Right lobe of liver (tissue), 6 donors: ENCODE results near the gene LCE1A. TPM values are rescaled to one million over a fixed set of nuclear protein-coding genes. Genes with fewer than 3 reads are reported as not detected.
A peak's percentile ranks its signal among the peaks of the same experiment; 100 is the strongest.

Experiments used
- ATAC-seq, 4 donors: fragments of 200-7000 bp; cut with Tn5 transposase; one replicate each; pipeline ENCODE4 v1.9.1; 2020; ENCODE audit warnings: mild to moderate bottlenecking in 4 of 4, moderate library complexity in 4 of 4
- DNase-seq, 3 donors: peaks; one replicate each; pipeline ENCODE4 v3.0.0-alpha.2; 2020
- H3K27ac ChIP-seq, 3 donors: fragments of 200-600 bp; one replicate each; pipeline ENCODE4 v1.8.0; 2022
- H3K27me3 ChIP-seq, 2 donors: fragments of 200-600 bp; one replicate each; pipeline ENCODE4 v1.8.0; 2022
- H3K36me3 ChIP-seq, 4 donors: fragments of 200-600 bp; sonication (generic) in 1 of 4; one replicate each; pipeline versions ENCODE4 v1.5.1 to v1.8.0; 2017 to 2022; ENCODE audit warnings: control low read depth in 1 of 4
- H3K4me1 ChIP-seq, 4 donors: fragments of 200-600 bp; sonication (generic) in 1 of 4; one replicate each; pipeline versions ENCODE4 v1.5.1 to v1.8.0; 2017 to 2022; ENCODE audit warnings: control low read depth in 1 of 4
- H3K4me3 ChIP-seq, 3 donors: fragments of 200-600 bp; one replicate each; pipeline ENCODE4 v1.8.0; 2022
- H3K9me3 ChIP-seq, 4 donors: fragments of 200-600 bp; sonication (generic) in 1 of 4; one replicate each; pipeline versions ENCODE4 v1.5.1 to v1.8.0; 2017 to 2022; ENCODE audit warnings: control low read depth in 1 of 4
- CTCF ChIP-seq, 4 donors: fragments of 200-600 bp in 3 of 4; fragments of 450-650 bp in 1 of 4; IDR thresholded peaks; one replicate each; pipeline versions ENCODE4 v1.5.1 to v1.8.0; 2016 to 2022; ENCODE audit warnings: antibody characterized with exemption in 4 of 4, mild to moderate bottlenecking in 2 of 4
- POLR2A ChIP-seq: fragments of 450-650 bp; IDR thresholded peaks from one replicate; pipeline ENCODE4 v1.6.1; 2017; ENCODE audit warnings: antibody characterized with exemption, mild to moderate bottlenecking
- WGBS: methylation state at CpG from one replicate; pipeline ENCODE4 v1.1.6; 2018; ENCODE audit warnings: low coverage, low lambda C conversion rate; ENCODE audit not compliant: insufficient coverage; ENCODE audit errors: missing lambda C conversion rate; 5-methylcytosine and 5-hydroxymethylcytosine counted together
- intact Hi-C, 2 donors: fragments of 100-400 bp; cut with DNase I; formaldehyde crosslinking; loops; one replicate each; pipeline versions ENCODE4 v1.11.2 to v1.14.1; 2022
- total RNA-seq, 6 experiments: library from RNA; depleted of rRNA in 2 of 6; stranded (reverse); fragments of >200 nt in 2 of 6; fragmentation: NEBNext Ultra II Directional in 3 of 6; extraction: Animal tissue kit (Norgen Biotek cat#: 25700) in 3 of 6; gene quantifications; one replicate each; pipeline versions ENCODE4 v1.1.0 to v1.2.4, GENCODE V29; 2016 to 2023
- donor health status: DM: no; HTN: yes; CAD: no.
- donor health status: DM: no; HTN: no; CAD: no.
- donor health status: DM: no; HTN: no; CAD: no.
- donor health status: DM: no; HTN: yes; CAD: no.
- donor health status: DM: no; HTN: yes; CAD: no.

Gene LCE1A
- total RNA-seq, 6 experiments from 2014 or later: not detected

DNA sequence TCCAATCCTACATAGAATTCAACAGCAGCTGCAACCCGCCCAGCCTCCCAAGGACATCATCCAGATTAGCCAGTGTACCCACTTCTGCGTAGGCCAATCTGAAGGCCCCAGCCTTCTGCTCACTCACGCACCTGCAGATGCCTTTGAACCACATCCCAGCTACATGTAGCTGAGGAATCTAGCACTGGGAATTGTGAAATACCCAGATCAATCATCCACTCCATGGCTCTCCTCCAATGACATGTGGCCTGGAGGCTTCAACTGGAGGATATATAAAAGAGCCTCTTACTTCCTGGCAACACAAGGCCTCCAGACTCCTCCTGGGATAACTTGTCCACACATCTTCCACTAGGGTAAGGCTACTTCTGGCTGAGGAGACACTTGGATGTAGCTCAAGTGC lies 15.3 kb downstream of the LCE1A start, which contains the start of gene LCE6A:
Gene LCE6A (plus strand): TSS at position 301 of the 400 bp plus-strand sequence. CDS start 665 bp downstream, outside the sequence.
- DNase-seq (no peak), ATAC-seq (peak in 1 of 4 donors; percentile 50)
- no peak within 1 kb of the TSS for H3K4me3 ChIP-seq
- no peak within 1 kb of the TSS for H3K27ac ChIP-seq
- 60% methylated on average over 1 of the region's 3 CpGs for WGBS
- no peaks in the 10 kb centered on the region for H3K36me3 ChIP-seq
- H3K9me3 ChIP-seq: no peaks in the 10 kb centered on the region
- intact Hi-C loops: no loop called here
- H3K27me3 ChIP-seq: no peaks in the 10 kb centered on the region
- TF ChIP-seq POLR2A (no peak), CTCF (IDR thresholded peaks at IDR 0.05) (no peak)
- H3K4me1 ChIP-seq: no peaks in the 10 kb centered on the region

GRCh38 chr1:152855661-152856060 lies 28.4 kb downstream of the LCE1A start:
- 0% methylated on average over 2 of the region's 2 CpGs for WGBS

DNA sequence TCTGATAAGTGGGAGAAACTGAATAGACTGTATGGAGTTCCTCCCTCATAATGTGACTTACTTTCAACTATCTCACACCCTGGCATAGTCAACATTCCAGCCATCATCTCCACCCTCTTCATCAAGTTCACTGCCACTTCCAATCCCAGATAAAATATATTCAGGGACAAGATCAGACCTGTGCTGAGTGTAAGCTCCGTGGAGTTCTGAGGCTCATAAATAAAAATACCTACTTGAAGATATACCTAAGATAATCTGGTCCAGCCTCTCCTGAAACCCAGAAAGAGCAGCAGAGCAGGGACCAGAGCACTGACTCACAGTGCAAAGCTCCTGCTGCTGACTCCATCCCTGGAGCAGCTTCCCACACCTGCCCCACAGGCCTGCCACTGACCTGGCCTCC lies 30.8 kb downstream of the LCE1A start:
- 70% methylated on average over 1 of the region's 1 CpG for WGBS
- no peak for DNase-seq
- intact Hi-C loops: no loop called here
- Histone ChIP-seq H3K27me3 (no peaks in the 10 kb centered on the region), H3K36me3 (no peaks in the 10 kb centered on the region), H3K27ac (no peak overlapping the region), H3K4me1 (no peaks in the 10 kb centered on the region), H3K9me3 (no peaks in the 10 kb centered on the region), H3K4me3 (no peak overlapping the region)
- TF ChIP-seq CTCF (IDR thresholded peaks at IDR 0.05) (no peak), POLR2A (no peak)
- ATAC-seq: no peak

More at GRCh38 chr1:152855661-152856060, 28.4 kb downstream of the LCE1A start:
- intact Hi-C loops: no loop called here
- H3K4me3 ChIP-seq: no peak overlapping the region
- TF ChIP-seq CTCF (IDR thresholded peaks at IDR 0.05) (no peak), POLR2A (no peak)
- ATAC-seq (no peak), DNase-seq (no peak)
- H3K27me3 ChIP-seq: no peaks in the 10 kb centered on the region
- H3K4me1 ChIP-seq: no peaks in the 10 kb centered on the region
- H3K9me3 ChIP-seq: no peaks in the 10 kb centered on the region
- no peaks in the 10 kb centered on the region for H3K36me3 ChIP-seq
- no peak overlapping the region for H3K27ac ChIP-seq

DNA sequence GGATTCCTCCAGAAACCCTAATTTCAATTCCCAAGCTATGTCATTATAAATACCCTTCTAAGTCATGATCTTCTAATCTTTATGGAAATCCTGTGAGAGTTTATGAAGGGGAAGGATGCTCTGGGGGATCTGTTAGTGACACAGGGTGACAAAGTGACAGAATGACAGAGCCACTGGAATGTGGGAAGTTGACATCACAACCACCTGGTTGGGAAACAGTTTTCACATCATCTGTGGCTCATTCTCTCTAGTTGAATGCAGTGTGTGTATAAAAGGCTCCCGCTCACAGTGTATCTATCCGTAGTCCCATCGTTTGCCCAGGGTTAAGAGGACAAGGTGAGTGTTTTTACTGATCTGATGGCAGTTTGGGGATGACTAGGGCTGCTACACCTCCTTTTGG lies 32.4 kb downstream of the LCE1A start, which contains the start of gene LCE7A:
Gene LCE7A (plus strand): TSS at position 301 of the 400 bp plus-strand sequence. CDS start 702 bp downstream, outside the sequence.
- Histone ChIP-seq H3K27ac (no peak within 1 kb of the TSS), H3K36me3 (no peaks in the 10 kb centered on the region), H3K9me3 (no peaks in the 10 kb centered on the region), H3K4me3 (no peak within 1 kb of the TSS), H3K27me3 (no peaks in the 10 kb centered on the region), H3K4me1 (no peaks in the 10 kb centered on the region)
- 61% methylated on average over 3 of the region's 3 CpGs for WGBS
- TF ChIP-seq POLR2A (no peak), CTCF (IDR thresholded peaks at IDR 0.05) (no peak)
- ATAC-seq (no peak), DNase-seq (no peak)
- intact Hi-C loops: no loop called here

DNA sequence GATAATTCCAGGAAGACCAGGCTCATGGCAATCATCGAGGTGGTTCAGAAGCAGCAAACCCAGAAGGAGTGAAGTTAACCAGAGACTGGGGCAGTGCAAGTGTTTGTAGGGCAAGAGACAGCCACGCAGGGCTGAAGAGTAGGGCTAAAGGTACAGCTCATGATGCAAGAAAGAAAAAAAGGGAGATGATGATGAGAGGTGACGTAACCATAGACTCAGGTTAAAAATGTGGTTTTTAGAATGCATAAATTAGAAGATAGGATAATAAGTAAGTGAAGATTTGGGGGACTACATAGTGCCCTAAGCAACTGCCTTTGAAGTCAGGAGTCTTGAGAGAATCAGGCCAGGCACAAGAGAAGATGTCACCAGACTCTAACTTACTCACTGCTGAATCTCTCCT lies 32.9 kb downstream of the LCE1A start:
- WGBS: 43% methylated on average over 3 of the region's 3 CpGs
- no peak for TF ChIP-seq POLR2A
- no peak for TF ChIP-seq CTCF (IDR thresholded peaks at IDR 0.05)
- Histone ChIP-seq H3K27me3 (no peaks in the 10 kb centered on the region), H3K27ac (no peak overlapping the region), H3K9me3 (no peaks in the 10 kb centered on the region), H3K4me3 (no peak overlapping the region), H3K36me3 (no peaks in the 10 kb centered on the region), H3K4me1 (no peaks in the 10 kb centered on the region)
- ATAC-seq: no peak
- no peak for DNase-seq
- intact Hi-C loops: no loop called here
